Esophagus muscularis mucosa (tissue), 4 donors: Measurements from ENCODE around the gene SPTBN1. TPM values are rescaled to one million over a fixed set of nuclear protein-coding genes. Genes with fewer than 3 reads are reported as not detected.
A peak's percentile ranks its signal among the peaks of the same experiment; 100 is the strongest.

ENCODE experiments used
- DNase-seq: peaks from one replicate; pipeline ENCODE4 v3.0.0-alpha.2; 2017; ENCODE audit errors: extremely low spot score
- H3K27ac ChIP-seq, 4 donors: fragments of 200-600 bp; sonication (generic); replicated peaks in 1 of 4; 1 replicate in 3 of 4; 2 replicates in 1 of 4; pipeline ENCODE4 v1.5.1; 2016 to 2019; ENCODE audit warnings: mild to moderate bottlenecking in 1 of 4
- H3K27me3 ChIP-seq, 4 donors: fragments of 200-600 bp; sonication (generic); one replicate each; pipeline versions ENCODE4 v1.5.1 to v1.6.0; 2016 to 2019
- H3K36me3 ChIP-seq, 4 donors: fragments of 200-600 bp; sonication (generic); one replicate each; pipeline ENCODE4 v1.5.1; 2016 to 2019
- H3K4me1 ChIP-seq, 4 donors: fragments of 200-600 bp; sonication (generic); one replicate each; pipeline ENCODE4 v1.5.1; 2016 to 2019
- H3K4me3 ChIP-seq, 4 donors: fragments of 200-600 bp; sonication (generic); 1 replicate in 2 of 4; 2 replicates in 2 of 4; pipeline ENCODE4 v1.5.1; 2016 to 2019; ENCODE audit warnings: mild to moderate bottlenecking in 4 of 4, moderate library complexity in 1 of 4
- H3K9me3 ChIP-seq, 4 donors: fragments of 200-600 bp; sonication (generic); 1 replicate in 3 of 4; 2 replicates in 1 of 4; pipeline ENCODE4 v1.5.1; 2016 to 2019
- EP300 ChIP-seq: sonication (generic); formaldehyde crosslinking; IDR thresholded peaks from one replicate; pipeline ENCODE4 v1.6.1; 2017; ENCODE audit warnings: antibody characterized with exemption
- POLR2A ChIP-seq: fragments of 450-650 bp; IDR thresholded peaks from one replicate; pipeline ENCODE4 v1.6.1; 2017; ENCODE audit warnings: antibody characterized with exemption, moderate library complexity, mild to moderate bottlenecking, low read depth
- POLR2AphosphoS5 ChIP-seq, 2 donors: sonication (generic); formaldehyde crosslinking; IDR thresholded peaks; one replicate each; pipeline ENCODE4 v1.6.1; 2017; ENCODE audit warnings: antibody characterized with exemption in 2 of 2
- WGBS: methylation state at CpG from one replicate; pipeline ENCODE4 v1.1.5; 2018; 5-methylcytosine and 5-hydroxymethylcytosine counted together
- intact Hi-C: fragments of 100-400 bp; cut with DNase I; formaldehyde crosslinking; loops from one replicate; pipeline ENCODE4 v1.15.1; 2023
- total RNA-seq, 4 donors: library from RNA; depleted of rRNA; stranded (reverse); fragments of >200 nt; gene quantifications; one replicate each; pipeline versions ENCODE4 v1.1.0 to v1.2.1, GENCODE V29; 2016
- TF ChIP-seq, protein P1 (sequence below), 3 experiments: fragments of 200-600 bp in 2 of 3; fragments of 450-650 bp in 1 of 3; sonication (generic) in 2 of 3; IDR thresholded peaks; one replicate each; pipeline ENCODE4 v1.5.1; 2017 to 2019; ENCODE audit warnings: antibody characterized with exemption in 3 of 3, mild to moderate bottlenecking in 2 of 3, moderate library complexity in 1 of 3

SPTBN1 gene
- total RNA-seq, 4 donors from 2014 or later: 465 to 600 (median 547) TPM

- peaks cover 88 to 94% (median 92%) of the 10 kb centered on the region in 4 donors for H3K4me1 ChIP-seq
- H3K27ac ChIP-seq: peak overlapping the region in 1 of 4 donors; percentile 16
- H3K36me3 ChIP-seq: no peaks in the 10 kb centered on the region
- intact Hi-C loops: no loop called here
- H3K9me3 ChIP-seq: no peaks in the 10 kb centered on the region
- H3K4me3 ChIP-seq: no peak overlapping the region
- DNase-seq: no peak
- TF ChIP-seq POLR2A: no peak
- TF ChIP-seq POLR2AphosphoS5 (IDR thresholded peaks at IDR 0.05): no peak
- TF ChIP-seq, protein P1, sequence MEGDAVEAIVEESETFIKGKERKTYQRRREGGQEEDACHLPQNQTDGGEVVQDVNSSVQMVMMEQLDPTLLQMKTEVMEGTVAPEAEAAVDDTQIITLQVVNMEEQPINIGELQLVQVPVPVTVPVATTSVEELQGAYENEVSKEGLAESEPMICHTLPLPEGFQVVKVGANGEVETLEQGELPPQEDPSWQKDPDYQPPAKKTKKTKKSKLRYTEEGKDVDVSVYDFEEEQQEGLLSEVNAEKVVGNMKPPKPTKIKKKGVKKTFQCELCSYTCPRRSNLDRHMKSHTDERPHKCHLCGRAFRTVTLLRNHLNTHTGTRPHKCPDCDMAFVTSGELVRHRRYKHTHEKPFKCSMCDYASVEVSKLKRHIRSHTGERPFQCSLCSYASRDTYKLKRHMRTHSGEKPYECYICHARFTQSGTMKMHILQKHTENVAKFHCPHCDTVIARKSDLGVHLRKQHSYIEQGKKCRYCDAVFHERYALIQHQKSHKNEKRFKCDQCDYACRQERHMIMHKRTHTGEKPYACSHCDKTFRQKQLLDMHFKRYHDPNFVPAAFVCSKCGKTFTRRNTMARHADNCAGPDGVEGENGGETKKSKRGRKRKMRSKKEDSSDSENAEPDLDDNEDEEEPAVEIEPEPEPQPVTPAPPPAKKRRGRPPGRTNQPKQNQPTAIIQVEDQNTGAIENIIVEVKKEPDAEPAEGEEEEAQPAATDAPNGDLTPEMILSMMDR (IDR thresholded peaks at IDR 0.05): no peak
- TF ChIP-seq EP300: no peak
- WGBS: 94% methylated on average over 1 of the region's 1 CpG
- no peaks in the 10 kb centered on the region for H3K27me3 ChIP-seq
Observed at GRCh38 chr2:54553775-54554174, 97.6 kb downstream of the SPTBN1 start.

- 58% methylated on average over 3 of the region's 3 CpGs for WGBS
- H3K4me1 ChIP-seq: peaks cover 88 to 96% (median 91%) of the 10 kb centered on the region in 4 donors
Observed at GRCh38 chr2:54555318-54555837, 99.3 kb downstream of the SPTBN1 start.

GRCh38 chr2:54556621-54557121 lies 100.5 kb downstream of the SPTBN1 start:
- no peak for DNase-seq
- H3K4me1 ChIP-seq: peaks cover 87 to 94% (median 90%) of the 10 kb centered on the region in 4 donors
- H3K36me3 ChIP-seq: no peaks in the 10 kb centered on the region
- H3K4me3 ChIP-seq: no peak overlapping the region
- peak overlapping the region; percentile 83 to 92 (median 85) for H3K27ac ChIP-seq
- no peak for TF ChIP-seq POLR2AphosphoS5 (IDR thresholded peaks at IDR 0.05)
- TF ChIP-seq POLR2A: no peak
- no peak for TF ChIP-seq EP300
- TF ChIP-seq, protein P1 (IDR thresholded peaks at IDR 0.05): no peak
- intact Hi-C loops: no loop called here
- 67% methylated on average over 2 of the region's 2 CpGs for WGBS
- H3K27me3 ChIP-seq: no peaks in the 10 kb centered on the region
- H3K9me3 ChIP-seq: no peaks in the 10 kb centered on the region

More at GRCh38 chr2:54555318-54555837, 99.3 kb downstream of the SPTBN1 start:
- Histone ChIP-seq H3K27me3 (no peaks in the 10 kb centered on the region), H3K27ac (peak overlapping the region; percentile 38 to 92 (median 84)), H3K36me3 (no peaks in the 10 kb centered on the region), H3K9me3 (no peaks in the 10 kb centered on the region), H3K4me3 (no peak overlapping the region)
- no peak for DNase-seq
- intact Hi-C loops: no loop called here
- no peak for TF ChIP-seq POLR2A
- no peak for TF ChIP-seq POLR2AphosphoS5 (IDR thresholded peaks at IDR 0.05)
- TF ChIP-seq, protein P1 (IDR thresholded peaks at IDR 0.05): no peak
- TF ChIP-seq EP300: no peak

- peak overlapping the region; percentile 54 to 62 (median 57) for H3K4me3 ChIP-seq
- no peaks in the 10 kb centered on the region for H3K9me3 ChIP-seq
- intact Hi-C loops: no loop called here
- no peaks in the 10 kb centered on the region for H3K36me3 ChIP-seq
- 55% methylated on average over 1 of the region's 1 CpG for WGBS
- H3K27me3 ChIP-seq: no peaks in the 10 kb centered on the region
- H3K4me1 ChIP-seq: peaks cover 88 to 95% (median 92%) of the 10 kb centered on the region in 4 donors
- H3K27ac ChIP-seq: peak overlapping the region; percentile 83 to 92 (median 85)
- TF ChIP-seq, protein P1 (IDR thresholded peaks at IDR 0.05): no peak
- TF ChIP-seq POLR2A (no peak), POLR2AphosphoS5 (IDR thresholded peaks at IDR 0.05) (no peak), EP300 (no peak)
- no peak for DNase-seq
Observed at GRCh38 chr2:54557211-54557600, 101.1 kb downstream of the SPTBN1 start.
